ENCODE data around the gene CDKL1. TPM values are rescaled to one million over a fixed set of nuclear protein-coding genes. Genes with fewer than 3 reads are reported as not detected.

CDKL1 gene
- 3.2 TPM for polyA plus RNA-seq (2012; ENCODE audit: insufficient read depth, insufficient read length, low read depth)

DNA sequence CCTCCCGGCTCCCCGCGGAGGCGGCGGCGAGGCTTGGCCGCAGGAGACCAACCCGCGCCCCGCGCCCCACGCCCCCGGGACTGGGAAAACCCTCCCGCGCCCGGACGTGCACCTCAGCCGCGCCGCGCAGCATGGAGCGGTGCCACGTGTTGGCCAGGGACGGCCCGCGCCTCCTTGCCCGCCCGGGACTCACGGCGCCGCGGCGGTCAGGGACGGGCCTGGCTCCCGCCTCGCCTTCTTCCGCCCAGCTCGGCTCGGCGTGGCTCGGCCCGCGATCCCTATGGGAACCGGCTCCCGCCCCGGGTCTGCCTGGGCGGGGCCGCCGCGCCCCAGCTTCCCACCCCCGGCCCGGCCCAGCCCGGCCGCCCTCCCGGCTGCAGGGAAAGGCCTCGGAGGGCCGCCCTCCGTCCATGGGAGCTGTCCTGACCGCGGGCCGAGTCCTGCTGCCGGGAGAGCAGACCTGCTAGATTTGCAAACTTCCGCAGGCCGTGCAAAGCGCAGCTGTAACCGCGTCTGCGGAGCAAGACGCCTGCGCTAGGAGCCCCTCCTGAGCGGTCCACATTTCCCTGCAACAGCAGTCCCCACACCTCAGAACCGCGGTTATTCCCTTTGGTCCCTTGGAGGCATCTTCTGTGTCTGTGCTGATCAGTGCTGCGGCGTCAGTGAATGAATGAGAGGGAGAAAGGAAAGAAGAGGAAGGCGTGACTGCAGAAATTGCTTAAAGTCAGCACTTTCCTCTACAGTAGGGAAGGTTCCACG, at the start of gene CDKL1:
Gene CDKL1, minus strand, starts transcription at position 251 of the 759 bp plus-strand sequence. CDS start 1,013 bp downstream, outside the sequence.
- TF ChIP-seq, protein P1, sequence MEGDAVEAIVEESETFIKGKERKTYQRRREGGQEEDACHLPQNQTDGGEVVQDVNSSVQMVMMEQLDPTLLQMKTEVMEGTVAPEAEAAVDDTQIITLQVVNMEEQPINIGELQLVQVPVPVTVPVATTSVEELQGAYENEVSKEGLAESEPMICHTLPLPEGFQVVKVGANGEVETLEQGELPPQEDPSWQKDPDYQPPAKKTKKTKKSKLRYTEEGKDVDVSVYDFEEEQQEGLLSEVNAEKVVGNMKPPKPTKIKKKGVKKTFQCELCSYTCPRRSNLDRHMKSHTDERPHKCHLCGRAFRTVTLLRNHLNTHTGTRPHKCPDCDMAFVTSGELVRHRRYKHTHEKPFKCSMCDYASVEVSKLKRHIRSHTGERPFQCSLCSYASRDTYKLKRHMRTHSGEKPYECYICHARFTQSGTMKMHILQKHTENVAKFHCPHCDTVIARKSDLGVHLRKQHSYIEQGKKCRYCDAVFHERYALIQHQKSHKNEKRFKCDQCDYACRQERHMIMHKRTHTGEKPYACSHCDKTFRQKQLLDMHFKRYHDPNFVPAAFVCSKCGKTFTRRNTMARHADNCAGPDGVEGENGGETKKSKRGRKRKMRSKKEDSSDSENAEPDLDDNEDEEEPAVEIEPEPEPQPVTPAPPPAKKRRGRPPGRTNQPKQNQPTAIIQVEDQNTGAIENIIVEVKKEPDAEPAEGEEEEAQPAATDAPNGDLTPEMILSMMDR (IDR thresholded peaks at IDR 0.05; ENCODE audit: low read depth, low read length): no peak
- Histone ChIP-seq H3K36me3 (no peaks in the 10 kb centered on the region), H3K4me3 (ENCODE audit: low read depth, low read length) (peak within 1 kb of the TSS; percentile 88), H3K9me3 (no peaks in the 10 kb centered on the region), H3K27me3 (no peaks in the 10 kb centered on the region), H3K4me1 (peaks cover 5% of the 10 kb centered on the region; the same call in 1 of the 2 replicates)
- DNase-seq: peak; percentile 79

DNA sequence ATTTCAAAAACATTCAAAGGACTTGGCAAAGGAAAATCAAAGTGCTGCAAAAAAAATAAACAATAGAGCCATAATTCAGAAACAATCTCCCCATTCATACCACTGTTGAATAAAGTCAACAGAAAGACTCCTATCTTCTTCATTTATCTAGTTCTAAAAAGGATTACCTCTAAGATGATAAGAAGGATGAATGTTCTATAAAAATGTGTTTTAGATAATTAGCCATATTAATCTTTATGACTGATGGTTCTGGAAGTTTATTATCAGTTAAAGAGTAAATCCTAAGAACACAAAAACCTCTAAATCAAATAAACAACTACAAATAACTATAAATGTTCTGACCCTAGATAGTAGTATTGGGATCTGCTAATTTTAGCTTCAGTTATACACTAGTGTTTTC, 37.8 kb upstream of the CDKL1 start:
- no peaks in the 10 kb centered on the region for H3K27me3 ChIP-seq
- TF ChIP-seq, protein P1 (IDR thresholded peaks at IDR 0.05; ENCODE audit: low read depth, low read length): no peak
- no peaks in the 10 kb centered on the region for H3K4me1 ChIP-seq
- peaks cover 55% of the 10 kb centered on the region for H3K36me3 ChIP-seq
- no peaks in the 10 kb centered on the region for H3K9me3 ChIP-seq
- H3K4me3 ChIP-seq (ENCODE audit: low read depth, low read length): no peak overlapping the region
- no peak for DNase-seq

DNA sequence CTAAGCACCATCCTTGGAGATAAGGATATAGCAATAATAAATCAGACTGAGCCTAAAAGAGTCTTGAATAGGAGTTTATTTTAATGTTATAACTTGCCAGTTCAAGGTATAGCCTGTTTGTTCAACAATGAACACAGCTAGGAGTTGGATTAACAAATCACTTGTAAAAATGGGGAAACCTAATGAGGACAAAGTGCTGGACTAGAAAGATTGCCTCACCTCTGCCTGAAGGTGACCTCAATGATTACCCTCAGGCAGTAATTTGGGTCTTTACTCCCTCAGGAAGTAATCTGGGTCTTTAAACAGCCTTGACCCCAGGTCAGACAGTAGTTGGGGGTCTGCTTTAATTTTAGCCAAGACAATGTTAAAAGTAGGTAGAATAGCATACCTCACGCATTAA, 35.5 kb upstream of the CDKL1 start:
- Histone ChIP-seq H3K4me1 (no peaks in the 10 kb centered on the region), H3K4me3 (ENCODE audit: low read depth, low read length) (no peak overlapping the region), H3K9me3 (no peaks in the 10 kb centered on the region), H3K36me3 (peaks cover 45% of the 10 kb centered on the region), H3K27me3 (no peaks in the 10 kb centered on the region)
- TF ChIP-seq, protein P1 (IDR thresholded peaks at IDR 0.05; ENCODE audit: low read depth, low read length): no peak
- no peak for DNase-seq

DNA sequence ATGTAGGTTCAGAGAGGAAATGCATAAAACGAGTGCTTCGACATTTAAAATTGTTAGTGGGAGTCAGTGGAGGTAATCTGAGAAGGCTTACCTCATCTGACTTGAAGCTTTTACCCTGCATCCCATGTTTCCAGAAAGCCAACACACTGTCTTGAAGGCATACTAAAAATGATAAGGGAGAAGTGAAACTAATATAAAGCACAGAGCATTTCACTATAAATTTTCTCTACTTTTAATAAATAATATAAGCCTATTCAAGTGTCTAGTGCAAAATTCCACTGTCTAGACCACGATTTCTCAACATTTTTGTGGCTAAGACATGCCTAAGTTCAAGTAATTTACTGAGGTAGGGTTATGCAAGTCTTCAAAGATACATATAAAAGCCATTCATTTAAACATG, 29.1 kb upstream of the CDKL1 start:
- no peaks in the 10 kb centered on the region for H3K9me3 ChIP-seq
- no peaks in the 10 kb centered on the region for H3K27me3 ChIP-seq
- no peak overlapping the region for H3K4me3 ChIP-seq (ENCODE audit: low read depth, low read length)
- H3K36me3 ChIP-seq: peaks cover 28% of the 10 kb centered on the region
- TF ChIP-seq, protein P1 (IDR thresholded peaks at IDR 0.05; ENCODE audit: low read depth, low read length): no peak
- no peaks in the 10 kb centered on the region for H3K4me1 ChIP-seq
- DNase-seq: no peak

DNA sequence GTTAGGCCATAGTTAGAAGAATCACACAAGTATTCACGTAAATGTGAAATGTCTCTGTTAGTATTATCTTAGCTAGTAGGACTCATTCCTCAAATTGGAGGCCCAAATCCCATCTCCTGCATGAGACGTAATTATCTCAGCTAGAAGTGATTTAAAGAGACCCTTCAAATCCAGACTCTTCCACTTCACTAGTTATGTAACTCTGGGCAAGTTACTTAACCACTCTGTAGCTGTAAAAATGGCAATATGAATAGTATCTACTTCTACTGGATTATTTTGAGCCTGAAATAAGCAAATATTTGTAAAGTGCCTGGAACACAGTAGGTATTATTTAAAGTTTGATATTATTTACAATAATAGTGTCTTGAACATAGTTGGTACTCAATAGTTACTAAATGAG, 28.4 kb upstream of the CDKL1 start:
- Histone ChIP-seq H3K4me1 (no peaks in the 10 kb centered on the region), H3K4me3 (ENCODE audit: low read depth, low read length) (no peak overlapping the region), H3K27me3 (no peaks in the 10 kb centered on the region), H3K9me3 (no peaks in the 10 kb centered on the region), H3K36me3 (peaks cover 28% of the 10 kb centered on the region)
- DNase-seq: no peak
- TF ChIP-seq, protein P1 (IDR thresholded peaks at IDR 0.05; ENCODE audit: low read depth, low read length): no peak

DNA sequence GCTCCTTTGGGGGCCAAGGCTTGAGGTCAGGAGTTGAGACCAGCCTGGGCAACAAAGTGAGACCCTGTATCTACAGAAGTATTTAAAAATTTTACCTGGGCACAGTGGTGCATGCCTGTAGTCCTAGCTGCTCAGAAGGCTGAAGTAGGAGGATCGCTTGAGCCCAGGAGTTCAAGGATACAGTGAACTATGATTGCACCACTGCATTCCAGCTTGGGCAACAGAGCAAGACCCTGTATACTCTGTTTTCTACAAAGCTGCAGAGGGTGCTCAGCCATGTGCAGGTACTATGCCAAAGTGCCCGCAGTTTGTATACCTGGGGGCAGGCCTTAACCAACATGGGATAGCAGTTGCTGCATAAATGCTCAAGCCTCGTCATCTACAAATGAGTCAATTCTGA, 26.8 kb upstream of the CDKL1 start:
- no peak for DNase-seq
- TF ChIP-seq, protein P1 (IDR thresholded peaks at IDR 0.05; ENCODE audit: low read depth, low read length): no peak
- Histone ChIP-seq H3K36me3 (peaks cover 38% of the 10 kb centered on the region), H3K27me3 (no peaks in the 10 kb centered on the region), H3K4me3 (ENCODE audit: low read depth, low read length) (no peak overlapping the region), H3K9me3 (no peaks in the 10 kb centered on the region), H3K4me1 (no peaks in the 10 kb centered on the region)
